CD4-positive, alpha-beta memory T cell (primary cell): ENCODE data around the gene ADCY10. TPM values are rescaled to one million over a fixed set of nuclear protein-coding genes. Genes with fewer than 3 reads are reported as not detected.

ENCODE experiments used
- CTCF ChIA-PET: fragments of 350-600 bp; sonication (Branson Sonifier 250); formaldehyde crosslinking; loops from one replicate; lab custom pipeline; 2021; ENCODE audit warnings: inconsistent platforms; ENCODE audit not compliant: partially characterized antibody; lab: Charles Lee
- POLR2A ChIA-PET: fragments of 350-600 bp; sonication (Branson Sonifier 250); formaldehyde crosslinking; loops from one replicate; lab custom pipeline; 2021; ENCODE audit not compliant: partially characterized antibody; lab: Charles Lee
- DNase-seq, 5 donors: peaks; one replicate each; pipeline versions ENCODE4 v3.0.0 to v3.0.0-alpha.2; 2020 to 2022; ENCODE audit warnings: mixed read lengths in 1 of 5
- H3K27ac ChIP-seq: one replicate; pipeline ENCODE4 v1.7.0; 2013; ENCODE audit warnings: low read depth, low read length
- H3K27me3 ChIP-seq: 2 replicates; pipeline ENCODE4 v1.7.0; 2013; ENCODE audit warnings: mild to moderate bottlenecking, low read length, moderate library complexity; ENCODE audit not compliant: insufficient read depth
- H3K36me3 ChIP-seq: 2 replicates; pipeline ENCODE4 v1.7.0; 2013; ENCODE audit warnings: mild to moderate bottlenecking, low read length, moderate library complexity; ENCODE audit not compliant: insufficient read depth
- H3K4me1 ChIP-seq: 2 replicates; pipeline ENCODE4 v1.7.0; 2013; ENCODE audit warnings: mild to moderate bottlenecking, low read length, moderate library complexity; ENCODE audit not compliant: insufficient read depth
- H3K4me3 ChIP-seq, 2 donors: one replicate each; pipeline ENCODE4 v1.7.0; 2013; ENCODE audit warnings: low read length in 2 of 2, mild to moderate bottlenecking in 1 of 2
- H3K9me3 ChIP-seq, 2 donors: one replicate each; pipeline ENCODE4 v1.7.0; 2013; ENCODE audit warnings: low read length in 2 of 2, control low read depth in 1 of 2; ENCODE audit not compliant: control insufficient read depth in 1 of 2
- H3K27ac Mint-ChIP-seq, 7 donors: one replicate each; pipeline ENCODE4 v1.8.0; 2020 to 2021; ENCODE audit warnings: mixed read lengths in 7 of 7, mild to moderate bottlenecking in 6 of 7, inconsistent platforms in 3 of 7, moderate library complexity in 3 of 7
- H3K27me3 Mint-ChIP-seq, 2 donors: one replicate each; pipeline ENCODE4 v1.8.0; 2020 to 2021; ENCODE audit warnings: mixed read lengths in 2 of 2
- H3K36me3 Mint-ChIP-seq, 2 donors: one replicate each; pipeline ENCODE4 v1.8.0; 2020 to 2021; ENCODE audit warnings: mixed read lengths in 2 of 2, inconsistent platforms in 1 of 2, mild to moderate bottlenecking in 1 of 2
- H3K4me1 Mint-ChIP-seq, 4 donors: one replicate each; pipeline ENCODE4 v1.8.0; 2020 to 2021; ENCODE audit warnings: mixed read lengths in 4 of 4, mild to moderate bottlenecking in 1 of 4
- H3K4me3 Mint-ChIP-seq, 8 donors: one replicate each; pipeline ENCODE4 v1.8.0; 2020 to 2021; ENCODE audit warnings: mixed read lengths in 8 of 8, mild to moderate bottlenecking in 7 of 8, moderate library complexity in 6 of 8, inconsistent platforms in 3 of 8
- H3K9me3 Mint-ChIP-seq, 8 donors: one replicate each; pipeline ENCODE4 v1.8.0; 2020 to 2021; ENCODE audit warnings: mixed read lengths in 8 of 8, mild to moderate bottlenecking in 5 of 8, inconsistent platforms in 3 of 8, moderate library complexity in 1 of 8
- intact Hi-C: fragments of 100-400 bp; cut with micrococcal nuclease; formaldehyde crosslinking; loops from one replicate; pipeline ENCODE4 v1.15.1; 2023
- polyA plus RNA-seq, 2 donors: library from polyadenylated mRNA; unstranded; fragments of 300-500 nt; fragmentation: Illumina TruSeq; gene quantifications; one replicate each; pipeline ENCODE4 v1.2.3, GENCODE V29; 2021
- total RNA-seq, 2 experiments: library from RNA; stranded (reverse); gene quantifications; one replicate each; pipeline ENCODE4 v1.2.3, GENCODE V29; 2021

The ADCY10 gene
- total and polyA plus RNA-seq, 4 experiments from 2014 or later, result 0.61 to 0.96 TPM; not detected in 2

DNA sequence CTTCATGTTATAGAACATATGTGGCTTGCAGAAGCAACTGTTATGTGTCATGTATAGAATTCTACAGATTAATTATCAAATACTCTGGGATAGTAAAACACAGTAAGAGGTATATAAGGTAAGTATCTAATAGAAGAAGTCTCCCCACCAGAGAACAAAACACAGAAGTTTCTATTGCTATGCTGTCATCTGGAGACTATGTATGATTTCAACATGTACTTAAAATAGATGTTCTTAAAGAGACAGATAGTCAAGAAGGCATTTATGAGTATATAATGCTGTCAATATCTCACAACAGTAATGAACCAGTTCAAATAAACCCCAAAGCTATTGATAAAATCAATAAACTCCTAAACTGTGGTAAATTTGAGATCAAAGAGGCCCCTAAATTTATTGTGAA lies 8.1 kb upstream of the ADCY10 start:
- H3K27ac Mint-ChIP-seq, result no peak overlapping the region
- H3K36me3 ChIP-seq, result no peaks in the 10 kb centered on the region
- H3K36me3 Mint-ChIP-seq, result peaks cover 18 to 19% of the 10 kb centered on the region in 2 donors
- no peaks in the 10 kb centered on the region for H3K27me3 ChIP-seq
- no peak for DNase-seq
- no peaks in the 10 kb centered on the region for H3K9me3 Mint-ChIP-seq
- intact Hi-C loops, result no loop called here
- H3K4me3 ChIP-seq, result no peak overlapping the region
- no peaks in the 10 kb centered on the region for H3K4me1 ChIP-seq
- no peak overlapping the region for H3K27ac ChIP-seq
- no peaks in the 10 kb centered on the region for H3K27me3 Mint-ChIP-seq
- peaks cover 0 to 11% (median 6%) of the 10 kb centered on the region in 4 donors for H3K4me1 Mint-ChIP-seq
- POLR2A ChIA-PET, result interaction anchor here (0.7 kb wide), 1 partner anchor 10 kb away, joined by 3 read pairs; no protein-coding TSS in a partner anchor
- no peak overlapping the region for H3K4me3 Mint-ChIP-seq
- no peaks in the 10 kb centered on the region for H3K9me3 ChIP-seq
- CTCF ChIA-PET, result interaction anchor here (1.0 kb wide), 1 partner anchor 160 kb away, joined by 5 read pairs; no protein-coding TSS in a partner anchor

DNA sequence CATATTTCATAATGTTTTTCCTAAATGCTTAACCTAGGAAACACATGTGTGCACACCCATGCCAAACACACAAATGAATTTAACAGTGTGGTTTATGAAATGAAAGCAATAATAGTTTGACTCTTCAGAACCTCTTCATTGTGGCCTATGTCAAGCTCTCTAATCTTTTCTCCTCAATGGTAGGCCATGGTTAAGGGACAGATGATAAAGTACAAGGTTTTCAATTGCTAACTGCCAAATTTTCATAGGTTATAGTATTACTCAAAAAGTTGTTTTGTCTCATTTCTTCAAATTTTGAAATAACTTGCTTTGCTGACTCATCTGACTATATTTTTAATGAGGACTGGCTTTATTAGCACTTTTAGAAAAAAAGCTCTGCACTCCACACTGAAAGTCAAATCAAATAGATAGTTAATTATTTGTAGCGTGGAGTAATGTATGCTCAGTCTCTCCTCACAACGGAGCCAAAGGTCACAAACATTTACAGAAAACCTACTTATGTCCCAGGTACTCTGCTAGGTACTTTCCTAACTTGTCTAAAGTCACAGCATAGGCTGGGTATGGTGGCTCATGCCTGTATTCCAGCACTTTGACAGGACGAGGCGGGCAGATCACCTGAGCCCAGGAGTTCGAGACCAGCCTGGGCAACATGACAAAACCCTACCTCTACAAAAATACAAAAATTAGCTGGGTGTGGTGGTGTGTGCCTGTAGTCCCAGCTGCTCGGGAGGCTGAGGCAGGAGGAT lies 3.0 kb upstream of the ADCY10 start:
- Histone ChIP-seq H3K4me1 (no peaks in the 10 kb centered on the region), H3K27ac (no peak overlapping the region), H3K9me3 (no peaks in the 10 kb centered on the region), H3K27me3 (no peaks in the 10 kb centered on the region), H3K4me3 (no peak overlapping the region), H3K36me3 (no peaks in the 10 kb centered on the region)
- Mint-ChIP-seq H3K4me1 (no peaks in the 10 kb centered on the region), H3K9me3 (no peaks in the 10 kb centered on the region), H3K27me3 (no peaks in the 10 kb centered on the region), H3K36me3 (peaks cover 24 to 32% of the 10 kb centered on the region in 2 donors), H3K27ac (peak overlapping the region in 1 of 7 donors; percentile 34), H3K4me3 (no peak overlapping the region)
- CTCF ChIA-PET, result no interaction called here
- no peak for DNase-seq
- POLR2A ChIA-PET, result no interaction called here
- intact Hi-C loops, result no loop called here

GRCh38 chr1:167915569-167915968 lies 1.6 kb upstream of the ADCY10 start:
- H3K4me1 Mint-ChIP-seq, result no peaks in the 10 kb centered on the region
- Histone ChIP-seq H3K9me3 (no peaks in the 10 kb centered on the region), H3K27ac (no peak overlapping the region), H3K27me3 (no peaks in the 10 kb centered on the region), H3K36me3 (no peaks in the 10 kb centered on the region), H3K4me1 (no peaks in the 10 kb centered on the region), H3K4me3 (no peak overlapping the region)
- ChIA-PET CTCF (no interaction called here), POLR2A (no interaction called here)
- peaks cover 24 to 31% of the 10 kb centered on the region in 2 donors for H3K36me3 Mint-ChIP-seq
- intact Hi-C loops, result no loop called here
- H3K9me3 Mint-ChIP-seq, result peaks cover 0 to 2% (median 0%) of the 10 kb centered on the region in 8 donors
- no peak overlapping the region for H3K27ac Mint-ChIP-seq
- H3K27me3 Mint-ChIP-seq, result no peaks in the 10 kb centered on the region
- DNase-seq, result no peak
- no peak overlapping the region for H3K4me3 Mint-ChIP-seq

GRCh38 chr1:167912294-167912693 lies 1.6 kb downstream of the ADCY10 start:
- ChIA-PET POLR2A (no interaction called here), CTCF (no interaction called here)
- no peaks in the 10 kb centered on the region for H3K9me3 ChIP-seq
- no peak overlapping the region for H3K27ac ChIP-seq
- intact Hi-C loops, result no loop called here
- Mint-ChIP-seq H3K4me3 (no peak overlapping the region), H3K4me1 (no peaks in the 10 kb centered on the region), H3K27ac (peak overlapping the region in 1 of 7 donors; percentile 31), H3K27me3 (peaks cover 0 to 3% of the 10 kb centered on the region in 2 donors), H3K36me3 (peaks cover 17 to 20% of the 10 kb centered on the region in 2 donors), H3K9me3 (peaks cover 0 to 18% (median 15%) of the 10 kb centered on the region in 8 donors)
- H3K4me1 ChIP-seq, result no peaks in the 10 kb centered on the region
- no peak for DNase-seq
- H3K36me3 ChIP-seq, result no peaks in the 10 kb centered on the region
- no peak overlapping the region for H3K4me3 ChIP-seq
- H3K27me3 ChIP-seq, result no peaks in the 10 kb centered on the region

GRCh38 chr1:167911413-167911812 lies 2.5 kb downstream of the ADCY10 start:
- Histone ChIP-seq H3K27ac (no peak overlapping the region), H3K9me3 (no peaks in the 10 kb centered on the region), H3K36me3 (no peaks in the 10 kb centered on the region), H3K4me1 (no peaks in the 10 kb centered on the region), H3K4me3 (no peak overlapping the region), H3K27me3 (no peaks in the 10 kb centered on the region)
- CTCF ChIA-PET, result no interaction called here
- intact Hi-C loops, result no loop called here
- Mint-ChIP-seq H3K36me3 (peaks cover 12 to 13% of the 10 kb centered on the region in 2 donors), H3K27ac (no peak overlapping the region), H3K27me3 (peaks cover 2 to 3% of the 10 kb centered on the region in 2 donors), H3K9me3 (peaks cover 0 to 18% (median 15%) of the 10 kb centered on the region in 8 donors), H3K4me3 (no peak overlapping the region), H3K4me1 (no peaks in the 10 kb centered on the region)
- POLR2A ChIA-PET, result no interaction called here
- no peak for DNase-seq

DNA sequence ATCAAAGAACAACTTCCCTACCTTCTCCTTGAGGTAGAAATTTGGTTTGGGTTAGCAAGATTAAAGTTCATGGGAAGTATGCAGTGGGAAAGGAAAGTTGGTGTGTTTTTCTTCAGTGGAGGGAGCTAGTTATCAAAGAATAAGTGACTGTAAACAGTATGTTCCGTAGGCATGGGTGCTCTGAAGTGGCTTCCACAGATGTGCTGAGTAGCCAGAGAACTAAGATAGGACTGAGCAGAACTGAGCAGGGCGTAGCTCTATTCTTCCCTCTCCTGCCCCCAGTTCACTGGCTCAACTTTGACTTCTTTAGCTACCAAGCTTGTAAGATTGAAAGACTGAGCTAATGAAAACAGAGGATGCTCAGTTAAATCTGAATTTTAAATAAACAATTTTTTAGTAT lies 3.4 kb downstream of the ADCY10 start:
- Histone ChIP-seq H3K27me3 (no peaks in the 10 kb centered on the region), H3K27ac (no peak overlapping the region), H3K9me3 (no peaks in the 10 kb centered on the region), H3K4me3 (no peak overlapping the region), H3K36me3 (no peaks in the 10 kb centered on the region), H3K4me1 (no peaks in the 10 kb centered on the region)
- ChIA-PET POLR2A (no interaction called here), CTCF (interaction anchor here (1.3 kb wide), 1 partner anchor 16 kb away, joined by 3 read pairs; no protein-coding TSS in a partner anchor)
- no peak overlapping the region for H3K4me3 Mint-ChIP-seq
- peaks cover 5 to 9% of the 10 kb centered on the region in 2 donors for H3K36me3 Mint-ChIP-seq
- no peak for DNase-seq
- peaks cover 0 to 18% (median 15%) of the 10 kb centered on the region in 8 donors for H3K9me3 Mint-ChIP-seq
- H3K4me1 Mint-ChIP-seq, result no peaks in the 10 kb centered on the region
- peaks cover 2 to 3% of the 10 kb centered on the region in 2 donors for H3K27me3 Mint-ChIP-seq
- intact Hi-C loops, result no loop called here
- H3K27ac Mint-ChIP-seq, result no peak overlapping the region

GRCh38 chr1:167909691-167910180 lies 4.2 kb downstream of the ADCY10 start:
- H3K27me3 Mint-ChIP-seq, result peaks cover 2 to 3% of the 10 kb centered on the region in 2 donors
- no peak overlapping the region for H3K27ac Mint-ChIP-seq
- Histone ChIP-seq H3K36me3 (no peaks in the 10 kb centered on the region), H3K4me1 (no peaks in the 10 kb centered on the region), H3K27me3 (no peaks in the 10 kb centered on the region), H3K27ac (no peak overlapping the region), H3K9me3 (no peaks in the 10 kb centered on the region), H3K4me3 (no peak overlapping the region)
- H3K36me3 Mint-ChIP-seq, result peaks cover 3 to 7% of the 10 kb centered on the region in 2 donors
- no peaks in the 10 kb centered on the region for H3K4me1 Mint-ChIP-seq
- CTCF ChIA-PET, result interaction anchor here (1.3 kb wide), 1 partner anchor 17 kb away, joined by 3 read pairs; no protein-coding TSS in a partner anchor
- intact Hi-C loops, result no loop called here
- POLR2A ChIA-PET, result no interaction called here
- H3K4me3 Mint-ChIP-seq, result peak overlapping the region in 1 of 8 donors; percentile 7
- peaks cover 0 to 18% (median 15%) of the 10 kb centered on the region in 8 donors for H3K9me3 Mint-ChIP-seq
- DNase-seq, result no peak
